GM21737 (cell line): Measurements from ENCODE around the gene GSTT2B.
"Not testable (repeated sequence)": the region's sequence is repeated elsewhere in the genome, so short reads cannot be mapped to it uniquely, and the experiment has no call there.

Source experiments
- ATAC-seq: cut with Tn5 transposase; IDR thresholded peaks from one replicate; pipeline ENCODE4 v1.9.1; 2021; ENCODE audit warnings: mild to moderate bottlenecking, moderate library complexity; ENCODE audit not compliant: unreplicated experiment

The GSTT2B gene

DNA sequence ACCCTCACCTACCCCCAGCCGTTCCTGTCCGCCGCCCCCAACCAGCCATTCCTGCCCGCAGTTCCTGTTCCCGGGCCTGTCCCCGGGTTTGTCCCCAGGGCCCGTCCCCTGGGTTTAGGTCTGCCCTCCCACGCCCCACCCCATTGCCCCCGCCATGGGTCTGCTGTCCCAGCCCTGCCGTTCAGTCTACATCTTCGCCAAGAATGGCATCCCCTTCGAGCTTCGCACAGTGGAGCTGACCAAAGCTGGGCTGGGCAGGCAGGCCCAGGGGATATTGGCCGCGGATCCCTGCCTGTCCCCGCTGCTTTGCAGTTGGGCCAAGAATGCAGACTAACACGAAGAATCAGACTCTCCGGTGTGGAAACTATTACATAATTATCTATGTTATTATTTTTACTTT lies 11.2 kb downstream of the GSTT2B start:
- ATAC-seq, result not testable (repeated sequence)

DNA sequence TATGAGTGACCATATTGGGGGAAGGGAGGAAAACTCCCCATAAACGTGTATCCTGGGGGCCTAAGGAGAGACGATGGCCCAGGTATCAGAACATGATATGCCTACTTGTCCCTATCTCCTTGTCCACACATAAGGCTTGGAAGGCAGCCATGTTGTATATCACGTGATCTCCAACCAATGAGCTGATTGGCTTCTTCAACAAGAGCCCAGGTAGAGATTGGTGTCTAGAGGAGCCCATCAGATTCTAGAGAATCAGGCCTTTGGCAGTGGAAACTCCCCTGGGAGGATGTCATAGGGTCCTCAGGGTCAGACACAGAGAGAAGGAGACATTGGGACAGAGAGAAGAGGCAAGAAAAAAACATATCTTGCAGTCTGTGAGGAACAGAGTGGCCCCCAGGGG lies 13.6 kb downstream of the GSTT2B start:
- ATAC-seq, result not testable (repeated sequence)

DNA sequence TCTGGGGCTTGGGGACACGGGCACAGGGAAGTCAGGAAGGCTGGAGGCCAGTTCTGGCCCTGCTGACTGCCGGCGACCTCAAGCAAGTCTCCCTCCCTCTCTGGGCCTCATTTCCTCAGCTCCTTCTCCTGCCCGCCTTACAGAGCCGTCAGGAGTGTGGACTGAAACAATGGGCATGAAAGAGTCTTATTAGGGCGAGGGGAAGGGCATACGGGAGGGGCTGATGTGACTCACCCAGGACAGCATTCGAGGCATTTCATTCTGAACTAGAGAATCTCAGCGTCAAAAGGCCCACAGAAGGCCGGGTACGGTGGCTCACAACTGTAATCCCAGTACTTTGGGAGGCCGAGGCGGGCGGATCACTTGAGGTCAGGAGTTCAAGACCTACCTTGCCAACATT lies 20.8 kb downstream of the GSTT2B start:
- not testable (repeated sequence) for ATAC-seq

DNA sequence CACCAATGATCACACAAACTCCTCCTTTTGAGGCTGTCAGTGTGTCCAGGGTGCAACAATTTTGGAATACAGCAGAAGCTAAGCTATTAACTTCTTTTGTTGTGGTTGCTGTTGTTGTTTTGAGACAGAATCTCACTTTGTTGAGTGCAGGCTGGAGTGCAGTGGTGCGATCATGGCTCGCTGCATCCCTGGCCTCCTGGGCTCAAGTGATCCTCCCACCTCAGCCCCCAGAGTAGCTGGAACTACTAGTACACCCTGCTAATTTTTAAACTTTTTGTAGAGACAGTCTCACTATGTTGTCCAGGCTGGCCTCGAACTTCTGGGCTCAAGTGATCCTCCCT lies 22.0 kb downstream of the GSTT2B start:
- no peak for ATAC-seq

DNA sequence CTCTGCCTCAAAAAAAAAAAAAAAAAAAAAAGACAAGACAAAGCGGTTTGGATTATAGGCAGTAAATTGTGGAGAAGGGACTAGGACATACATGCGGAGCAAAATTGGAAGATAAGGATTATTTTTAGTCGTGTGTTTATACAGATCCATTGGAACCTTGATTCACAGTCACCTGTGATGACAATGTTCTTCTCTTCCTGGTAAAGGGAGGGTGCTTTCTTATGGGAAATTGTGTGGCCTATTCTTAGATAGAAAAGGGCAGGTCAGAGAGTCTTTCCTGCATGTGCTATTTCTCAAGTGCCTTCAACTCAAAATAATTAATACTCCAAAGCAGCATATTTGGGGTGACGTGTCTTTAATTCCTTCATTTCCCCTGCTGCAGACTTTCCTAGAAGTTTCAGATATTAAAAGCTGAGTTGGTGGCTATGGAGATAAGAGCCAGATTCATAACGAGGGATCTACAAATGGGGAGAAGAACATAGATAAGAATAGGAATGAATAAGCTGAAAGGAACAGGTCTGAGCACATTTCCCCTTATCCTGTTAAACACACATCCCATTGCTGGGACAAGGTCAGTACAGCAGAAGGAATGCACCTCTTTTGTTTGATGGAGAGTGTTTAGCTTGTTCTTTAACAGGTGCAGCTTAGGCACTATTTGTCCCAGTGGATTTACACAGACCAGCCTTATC lies 22.5 kb downstream of the GSTT2B start:
- ATAC-seq, result no peak

DNA sequence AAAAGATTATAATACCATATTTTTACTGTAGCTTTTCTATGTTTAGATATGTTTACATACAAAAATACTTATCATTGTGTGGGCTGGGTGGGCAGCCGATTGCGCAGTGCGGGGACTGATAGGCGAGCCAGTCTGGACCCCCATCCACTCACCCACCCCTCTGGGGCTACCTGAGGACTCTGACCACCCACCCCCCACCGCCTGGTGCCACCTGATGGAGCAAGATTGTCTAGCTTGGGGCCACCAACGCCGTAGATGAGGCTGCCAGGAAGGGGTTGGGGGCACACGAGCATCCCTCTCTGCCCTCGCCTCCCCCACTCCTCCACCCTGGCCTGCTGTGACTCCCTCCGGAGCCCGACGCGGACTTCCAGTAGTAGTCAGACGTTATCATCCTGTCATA lies 34.4 kb downstream of the GSTT2B start:
- no peak for ATAC-seq

DNA sequence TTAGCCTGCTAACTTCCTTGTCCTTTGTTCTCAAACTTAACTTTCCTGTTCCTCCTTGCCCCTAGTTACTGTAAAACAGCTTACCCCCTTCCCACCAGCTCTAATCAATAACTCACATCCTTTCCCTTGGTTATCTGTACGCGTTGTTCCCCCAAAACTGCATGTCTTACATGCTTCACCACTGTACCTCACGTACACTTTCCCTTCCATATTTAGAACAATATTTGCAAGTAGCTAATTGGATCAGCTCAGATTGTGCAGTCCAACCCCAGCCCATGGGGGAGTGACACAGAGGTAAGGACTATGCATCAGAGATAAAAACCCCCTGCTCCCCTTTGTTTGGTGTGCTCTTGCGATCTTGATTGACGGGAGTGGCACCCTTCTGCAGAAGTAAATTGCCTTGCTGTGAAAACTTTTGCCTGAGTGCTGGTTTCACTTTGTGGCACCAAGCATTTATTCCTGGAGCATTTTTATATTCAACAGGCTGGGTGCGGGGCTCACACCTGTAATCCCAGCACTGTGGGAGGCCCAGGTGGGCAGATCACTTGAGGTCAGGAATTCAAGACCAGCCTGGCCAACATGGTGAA lies 35.9 kb downstream of the GSTT2B start:
- no peak for ATAC-seq

DNA sequence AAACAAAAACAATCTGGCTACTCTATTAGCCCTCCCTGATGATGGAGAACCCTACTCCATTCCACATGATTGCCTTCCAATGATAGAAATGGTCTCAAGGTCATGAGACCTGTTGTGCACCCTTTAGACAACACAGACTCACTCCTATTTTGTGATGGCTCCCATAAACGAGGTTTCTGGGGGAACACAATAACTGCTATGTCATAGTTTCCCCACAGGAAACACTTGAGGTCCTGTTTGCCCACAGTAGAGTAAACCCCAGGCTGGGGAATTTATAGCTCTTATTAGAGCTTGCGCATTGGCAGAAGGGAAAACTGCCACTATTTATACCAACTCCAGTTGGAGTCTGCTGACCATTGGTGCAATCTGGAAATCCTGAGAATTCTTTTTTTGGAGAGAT lies 38.1 kb downstream of the GSTT2B start:
- no peak for ATAC-seq

DNA sequence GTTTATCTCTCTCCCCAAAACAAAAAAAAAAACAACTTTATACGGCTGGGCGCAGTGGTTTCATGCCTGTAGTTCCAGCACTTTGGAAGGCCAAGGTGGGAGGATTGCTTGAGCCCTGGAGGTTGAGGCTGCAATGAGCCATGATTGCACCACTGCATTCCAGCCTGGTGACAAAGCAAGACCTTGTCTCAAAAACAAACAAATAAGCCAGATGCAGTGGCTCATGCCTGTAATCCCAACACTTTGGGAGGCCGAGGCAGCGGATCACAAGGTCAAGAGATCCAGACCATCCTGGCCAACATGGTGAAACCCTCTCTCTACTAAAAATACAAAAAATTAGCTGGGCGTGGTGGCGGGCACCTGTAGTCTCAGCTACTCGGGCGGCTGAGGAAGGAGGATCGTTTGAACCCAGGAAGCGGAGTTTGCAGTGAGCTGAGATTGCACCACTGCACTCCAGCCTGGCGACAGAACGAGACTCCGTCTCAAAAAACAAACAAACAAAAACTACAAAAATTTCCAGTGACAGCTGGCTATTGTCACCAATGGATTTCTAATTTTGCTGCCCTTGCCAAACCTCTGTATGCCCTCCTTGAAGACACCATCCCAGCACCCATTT lies 39.3 kb downstream of the GSTT2B start:
- ATAC-seq, result not testable (repeated sequence)

DNA sequence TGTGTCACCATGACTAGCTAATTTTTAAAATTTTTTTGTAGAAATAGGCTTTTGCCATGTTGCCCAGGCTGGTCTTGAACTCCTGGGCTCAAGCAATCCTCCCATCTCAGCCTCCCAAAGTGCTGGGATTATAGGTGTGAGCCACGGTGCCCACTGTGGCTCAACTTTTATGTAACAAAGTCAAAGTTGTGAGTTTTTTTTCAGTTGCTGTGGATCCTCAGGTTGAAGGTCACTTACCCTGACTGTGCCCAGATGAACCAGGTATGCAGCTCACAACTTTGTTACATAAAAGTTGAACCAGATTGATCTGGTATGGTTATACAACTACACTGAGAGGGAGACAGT lies 40.8 kb downstream of the GSTT2B start:
- ATAC-seq, result not testable (repeated sequence)

DNA sequence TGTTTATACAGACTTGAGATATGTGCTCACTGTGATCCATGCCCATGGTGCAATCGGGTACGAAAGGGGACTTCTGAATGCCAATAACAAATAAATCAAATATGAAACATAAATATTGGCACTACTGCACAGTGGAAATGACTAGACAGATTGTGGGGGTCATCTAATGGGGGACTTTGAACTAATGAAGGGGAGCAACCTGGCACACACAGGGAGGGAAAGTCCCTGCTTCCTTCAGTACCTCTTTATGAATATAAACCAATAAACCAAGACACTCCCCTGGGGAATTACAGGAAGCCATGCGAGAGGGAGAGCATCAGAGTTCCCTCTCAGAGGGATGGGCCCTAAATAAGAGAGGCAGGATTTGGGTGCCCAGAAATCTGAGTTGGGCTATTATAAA lies 45.7 kb downstream of the GSTT2B start:
- no peak for ATAC-seq

DNA sequence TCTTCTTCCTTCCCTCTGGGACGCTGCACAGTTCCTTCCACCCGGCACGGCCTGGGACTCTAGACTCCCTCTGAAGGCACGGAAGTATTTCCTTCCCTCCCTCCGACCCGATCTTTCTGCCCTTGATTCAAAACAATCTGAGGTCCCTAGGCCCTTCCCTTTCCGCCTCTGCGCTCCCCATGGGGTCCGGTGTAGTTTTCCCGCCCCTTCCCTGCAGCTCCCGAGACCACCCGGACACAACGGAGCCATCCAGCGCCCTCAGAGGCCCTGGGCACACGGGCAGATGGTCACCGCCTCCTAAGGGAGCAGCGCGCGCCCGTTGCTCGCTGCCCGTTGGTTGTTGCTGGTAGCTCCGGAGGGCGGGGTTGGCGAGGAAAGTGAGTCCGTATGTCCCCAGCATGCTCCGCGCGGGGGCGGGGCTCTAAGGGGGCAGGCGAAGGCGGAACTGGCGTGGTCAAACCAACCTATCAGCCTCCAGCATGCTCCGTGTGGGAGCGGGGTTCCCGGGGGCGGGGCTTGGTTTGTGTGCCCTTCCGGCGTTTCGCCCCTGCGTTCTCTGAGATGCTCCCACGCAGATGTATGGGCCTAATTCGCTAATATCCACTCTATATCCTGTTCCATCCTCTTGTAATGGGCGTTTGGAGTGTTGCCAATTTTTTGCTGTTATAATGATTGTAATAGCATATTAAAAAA lies 47.2 kb downstream of the GSTT2B start:
- peak; percentile 95 for ATAC-seq

DNA sequence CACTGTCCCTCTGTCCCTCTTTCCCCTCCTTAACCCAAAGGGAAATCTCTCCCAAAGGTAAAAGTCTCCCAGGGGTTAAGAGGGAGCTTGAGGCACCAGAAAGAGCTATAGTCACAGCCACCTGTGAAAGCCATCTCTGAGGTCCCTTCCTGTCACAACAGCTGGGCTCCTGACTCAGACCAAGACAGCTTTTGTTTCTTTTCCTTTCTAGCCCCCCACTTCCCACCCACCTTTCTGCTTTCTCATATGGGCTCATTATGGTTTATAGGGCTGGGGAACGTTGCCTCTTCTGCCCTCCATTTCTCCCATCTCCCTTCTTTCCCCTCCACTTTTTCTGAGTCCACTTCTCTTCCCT lies 47.7 kb downstream of the GSTT2B start:
- no peak for ATAC-seq

DNA sequence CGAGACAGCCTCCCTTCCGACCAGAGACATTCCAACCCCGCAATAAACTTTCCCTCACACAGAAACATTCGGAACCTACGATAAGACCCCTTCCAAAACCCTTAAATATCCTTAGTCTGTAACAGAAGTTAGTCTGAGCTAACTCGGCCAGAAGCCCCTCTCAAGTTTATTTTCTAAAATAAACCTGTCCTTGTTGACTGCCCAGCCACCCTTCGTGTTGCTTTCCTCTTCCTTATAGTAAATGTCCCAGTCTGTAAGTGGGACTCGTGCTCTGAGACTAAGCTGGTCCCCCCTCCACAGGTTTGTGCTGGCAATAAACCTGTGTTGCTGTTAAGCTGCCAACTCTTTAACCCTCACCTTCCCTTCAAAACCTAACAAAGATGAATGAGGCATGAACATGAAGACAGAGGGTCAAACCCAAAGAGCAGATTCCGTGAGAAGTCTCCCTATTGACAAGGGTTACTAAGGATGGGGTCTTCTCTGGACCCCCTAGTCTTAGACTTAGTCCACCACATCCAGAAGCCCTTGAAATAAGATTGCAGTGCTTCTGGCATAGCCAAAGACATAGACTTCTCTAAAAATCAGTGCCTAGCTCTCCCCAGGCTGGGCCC lies 48.6 kb downstream of the GSTT2B start:
- ATAC-seq, result no peak

DNA sequence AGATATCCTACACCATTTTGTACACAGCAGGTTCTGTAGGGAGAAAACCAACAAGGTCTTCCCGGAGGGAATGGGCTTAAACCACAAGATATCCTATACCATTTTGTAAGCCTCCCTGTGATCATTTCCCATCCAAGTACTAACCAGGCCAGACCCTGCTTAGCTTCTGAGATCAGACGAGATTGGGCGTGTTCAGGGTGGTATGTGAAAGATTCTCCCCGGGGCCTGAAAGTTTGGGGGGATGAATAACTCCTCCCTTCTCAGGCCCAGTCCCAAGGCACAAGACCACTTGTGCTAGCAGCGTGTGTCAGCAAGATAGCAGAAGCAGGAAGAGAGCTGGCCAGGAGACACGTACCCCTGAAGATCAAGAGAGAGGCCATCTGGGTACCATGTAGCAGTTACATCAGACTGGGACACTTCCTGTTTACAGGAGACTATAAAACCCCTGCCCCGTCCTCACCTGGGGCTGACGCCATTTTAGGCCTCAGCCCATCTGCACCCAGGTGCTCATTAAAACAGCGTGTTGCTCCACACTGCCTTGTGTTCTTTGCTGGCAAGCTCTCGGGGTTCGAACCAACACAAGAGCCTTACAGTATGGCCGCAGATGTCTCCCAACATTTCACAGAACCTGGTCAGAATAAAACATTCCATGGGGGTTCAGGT lies 49.5 kb downstream of the GSTT2B start:
- no peak for ATAC-seq

DNA sequence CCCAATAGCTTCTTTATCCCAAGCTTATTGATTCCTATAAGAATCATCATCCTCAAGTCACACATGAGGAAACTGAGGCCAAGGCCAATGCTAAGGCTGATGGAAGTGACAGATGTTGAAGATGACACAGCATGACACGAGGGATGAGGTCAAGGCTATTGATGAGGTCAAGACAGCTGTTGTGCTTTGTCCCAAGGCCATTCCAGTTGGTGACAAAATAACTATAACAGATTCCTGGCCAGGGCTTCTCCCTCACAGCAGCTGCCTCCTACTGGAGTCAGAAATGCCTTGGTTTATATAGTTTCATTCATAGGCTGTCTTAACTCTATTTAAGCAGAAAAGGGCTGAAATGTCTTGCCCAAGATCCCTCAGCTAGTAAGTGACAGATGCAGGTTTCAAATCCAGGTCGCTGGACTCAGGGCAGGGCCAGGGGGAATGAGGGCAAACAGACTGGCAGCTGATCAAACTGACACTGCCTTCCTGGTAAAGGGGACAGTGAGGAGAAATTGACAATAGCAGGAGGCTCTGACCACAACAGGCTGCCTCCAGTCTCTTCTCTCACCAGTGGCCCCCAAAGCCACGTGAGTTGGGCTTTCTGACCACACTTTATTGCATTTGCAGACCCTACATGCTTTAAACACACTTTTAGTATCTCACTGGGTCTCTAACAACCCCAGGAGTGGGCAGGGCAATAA lies 50.4 kb downstream of the GSTT2B start:
- no peak for ATAC-seq

DNA sequence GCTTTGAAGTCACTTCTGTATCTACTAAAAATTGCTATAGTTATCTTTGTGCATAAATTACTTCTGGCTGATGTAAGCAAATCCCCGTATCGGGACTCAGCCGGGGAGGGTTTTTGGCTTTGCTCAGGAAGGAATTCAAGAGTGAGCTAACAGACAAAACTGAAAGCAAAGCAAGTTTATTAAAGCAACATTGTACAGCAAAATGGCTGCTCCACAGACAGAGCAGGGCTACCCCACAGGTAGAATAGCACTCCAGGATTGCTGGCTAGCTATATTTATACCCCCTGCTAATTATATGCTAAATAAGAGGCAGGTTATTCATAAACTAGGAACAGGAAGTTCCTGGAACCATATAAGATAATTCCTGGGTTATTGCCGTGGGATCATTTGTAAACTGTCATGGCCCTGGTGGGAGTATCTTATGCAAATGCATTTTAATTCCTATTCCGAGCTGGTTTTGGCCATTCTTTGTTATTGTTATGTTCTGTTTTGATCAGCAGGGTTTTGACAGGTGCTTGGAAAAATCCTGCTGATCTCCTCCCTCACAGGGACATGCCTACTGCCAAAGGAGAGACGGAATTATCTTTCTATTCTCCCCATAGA lies 51.6 kb downstream of the GSTT2B start:
- no peak for ATAC-seq

DNA sequence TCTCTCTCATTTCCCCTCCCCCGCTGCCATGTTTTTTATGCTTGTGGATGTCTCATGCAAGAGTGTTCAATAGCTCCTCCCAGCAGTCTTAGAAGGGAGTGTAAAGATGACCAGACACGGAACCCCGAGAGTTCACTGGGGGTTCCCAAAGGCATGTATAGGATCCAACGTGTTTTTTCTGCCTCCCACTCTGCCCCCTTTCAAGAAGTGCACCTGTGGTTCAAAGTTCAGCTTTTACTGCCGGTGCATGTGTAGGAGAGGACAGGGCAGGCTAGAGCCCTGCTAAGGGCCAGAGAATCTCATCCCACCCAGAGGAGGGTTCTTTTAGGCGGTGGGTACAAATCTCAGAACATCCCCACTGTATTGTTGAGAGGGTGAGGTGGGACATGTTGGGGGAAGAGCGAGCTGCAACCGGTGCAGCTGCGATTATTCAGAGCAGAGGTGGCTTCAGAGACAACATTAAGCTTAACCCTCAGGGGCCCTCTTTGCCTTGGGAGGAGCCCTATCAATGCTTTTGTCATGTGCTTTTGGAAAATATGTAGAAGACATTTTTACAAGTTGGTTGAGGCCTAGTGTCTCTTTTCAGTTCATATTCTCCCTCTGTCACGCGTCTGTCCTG lies 52.3 kb downstream of the GSTT2B start:
- ATAC-seq, result no peak

DNA sequence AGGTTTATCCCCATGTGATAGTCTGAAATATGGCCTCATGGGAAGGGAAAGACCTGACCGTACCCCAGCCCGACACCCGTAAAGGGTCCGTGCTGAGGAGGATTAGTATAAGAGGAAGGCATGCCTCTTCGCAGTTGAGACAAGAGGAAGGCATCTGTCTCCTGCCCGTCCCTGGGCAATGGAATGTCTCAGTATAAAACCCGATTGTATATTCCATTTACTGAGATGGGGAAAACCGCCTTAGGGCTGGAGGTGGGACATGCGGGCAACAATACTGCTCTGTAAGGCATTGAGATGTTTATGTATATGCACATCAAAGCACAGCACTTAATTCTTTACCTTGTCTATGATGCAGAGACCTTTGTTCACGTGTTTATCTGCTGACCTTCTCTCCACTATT lies 53.6 kb downstream of the GSTT2B start:
- ATAC-seq, result not testable (repeated sequence)
